HEK293 (cell line): ENCODE measurements around the gene CDK11A.
"Not testable (repeated sequence)": the region's sequence is repeated elsewhere in the genome, so short reads cannot be mapped to it uniquely, and the experiment has no call there.

Source experiments
- CTCF ChIA-PET: fragments of 350-600 bp; formaldehyde crosslinking; extraction: SDS; loops from one replicate; lab custom pipeline; 2021; ENCODE audit warnings: antibody characterized with exemption; lab: Yijun Ruan, JAX
- POLR2A ChIA-PET: fragments of 300-600 bp; formaldehyde crosslinking; extraction: SDS; loops from one replicate; lab custom pipeline; 2020; ENCODE audit warnings: antibody characterized with exemption, inconsistent platforms; lab: Yijun Ruan, JAX
- H3K27ac ChIP-seq: fragments of 200-500 bp; sonication (Bioruptor generic); 2 replicates; pipeline ENCODE4 v1.5.1; 2014; ENCODE audit warnings: low read depth, low read length, control low read depth, inconsistent platforms; ENCODE audit errors: extremely low read depth
- H3K36me3 ChIP-seq, 2 experiments: fragments of 200-500 bp in 1 of 2; sonication (Bioruptor generic) in 1 of 2; 1 replicate in 1 of 2; 2 replicates in 1 of 2; pipeline ENCODE4 v1.5.1; 2014 to 2017; ENCODE audit warnings: inconsistent platforms in 2 of 2, low read length in 2 of 2; ENCODE audit not compliant: control insufficient read depth in 2 of 2, insufficient read depth in 1 of 2
- H3K4me1 ChIP-seq: fragments of 200-500 bp; sonication (Bioruptor generic); 2 replicates; pipeline ENCODE4 v1.5.1; 2014; ENCODE audit warnings: mild to moderate bottlenecking, low read length, inconsistent platforms; ENCODE audit not compliant: control insufficient read depth, insufficient read depth
- H3K4me3 ChIP-seq: 2 replicates; pipeline ENCODE4 v1.5.1; 2011; ENCODE audit warnings: low read depth, mild to moderate bottlenecking, control low read depth, low read length, moderate library complexity
- H3K9me3 ChIP-seq: fragments of 200-500 bp; sonication (Bioruptor generic); 2 replicates; pipeline ENCODE4 v1.5.1; 2014; ENCODE audit warnings: low read depth, low read length, inconsistent platforms; ENCODE audit not compliant: control insufficient read depth, insufficient read depth
- YY2 ChIP-seq: fragments of 450-650 bp; formaldehyde crosslinking; IDR thresholded peaks from 2 replicates; pipeline ENCODE4 v1.5.1; 2016; ENCODE audit warnings: missing biosample characterization, missing genetic modification characterization
- ZBTB6 ChIP-seq: fragments of 450-650 bp; formaldehyde crosslinking; IDR thresholded peaks from 2 replicates; pipeline ENCODE4 v1.5.1; 2017; ENCODE audit warnings: missing biosample characterization, missing genetic modification characterization
- ZNF157 ChIP-seq: fragments of 450-650 bp; formaldehyde crosslinking; IDR thresholded peaks from 2 replicates; pipeline ENCODE4 v1.5.1; 2016; ENCODE audit warnings: missing biosample characterization, missing genetic modification characterization
- ZNF488 ChIP-seq: fragments of 450-650 bp; formaldehyde crosslinking; IDR thresholded peaks from 2 replicates; pipeline ENCODE4 v1.5.1; 2016; ENCODE audit warnings: missing biosample characterization, missing genetic modification characterization
- TF ChIP-seq, protein P1 (sequence below): fragments of 450-650 bp; formaldehyde crosslinking; IDR thresholded peaks from 2 replicates; pipeline ENCODE4 v1.5.1; 2016; ENCODE audit warnings: missing biosample characterization, missing genetic modification characterization, low read depth

The CDK11A gene

DNA sequence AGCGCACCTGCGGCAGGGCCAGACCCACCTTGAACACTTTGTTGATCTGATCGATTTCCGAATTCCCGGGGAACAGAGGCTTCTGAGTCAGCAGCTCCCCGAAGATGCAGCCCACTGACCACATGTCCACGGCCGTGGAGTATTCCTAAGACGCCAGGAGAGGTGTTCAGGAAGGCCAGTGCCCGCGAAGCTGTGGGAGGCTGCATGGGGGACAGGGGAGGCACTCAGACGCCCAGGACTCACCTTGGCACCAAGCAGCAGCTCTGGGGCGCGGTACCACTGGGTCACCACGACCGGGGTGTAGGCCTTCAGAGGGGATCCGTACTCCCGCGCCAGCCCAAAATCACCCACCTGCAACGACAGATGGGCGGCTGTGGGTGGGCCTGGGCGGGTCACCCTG, 20.4 kb downstream of the CDK11A start:
- H3K27ac ChIP-seq = no peak overlapping the region
- no peak overlapping the region for H3K4me3 ChIP-seq
- peaks cover 0 to 23% of the 10 kb centered on the region in 2 experiments; a peak in 2 of 3 replicates for H3K36me3 ChIP-seq
- H3K4me1 ChIP-seq = no peaks in the 10 kb centered on the region
- no peaks in the 10 kb centered on the region for H3K9me3 ChIP-seq
- ChIA-PET POLR2A (no interaction called here), CTCF (no interaction called here)
- TF ChIP-seq YY2 (tag by site-specific recombination) (no peak), ZNF488 (tag by site-specific recombination) (no peak), ZBTB6 (no peak), ZNF157 (no peak)
- TF ChIP-seq, protein P1, sequence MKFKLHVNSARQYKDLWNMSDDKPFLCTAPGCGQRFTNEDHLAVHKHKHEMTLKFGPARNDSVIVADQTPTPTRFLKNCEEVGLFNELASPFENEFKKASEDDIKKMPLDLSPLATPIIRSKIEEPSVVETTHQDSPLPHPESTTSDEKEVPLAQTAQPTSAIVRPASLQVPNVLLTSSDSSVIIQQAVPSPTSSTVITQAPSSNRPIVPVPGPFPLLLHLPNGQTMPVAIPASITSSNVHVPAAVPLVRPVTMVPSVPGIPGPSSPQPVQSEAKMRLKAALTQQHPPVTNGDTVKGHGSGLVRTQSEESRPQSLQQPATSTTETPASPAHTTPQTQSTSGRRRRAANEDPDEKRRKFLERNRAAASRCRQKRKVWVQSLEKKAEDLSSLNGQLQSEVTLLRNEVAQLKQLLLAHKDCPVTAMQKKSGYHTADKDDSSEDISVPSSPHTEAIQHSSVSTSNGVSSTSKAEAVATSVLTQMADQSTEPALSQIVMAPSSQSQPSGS (tag by site-specific recombination) = no peak

DNA sequence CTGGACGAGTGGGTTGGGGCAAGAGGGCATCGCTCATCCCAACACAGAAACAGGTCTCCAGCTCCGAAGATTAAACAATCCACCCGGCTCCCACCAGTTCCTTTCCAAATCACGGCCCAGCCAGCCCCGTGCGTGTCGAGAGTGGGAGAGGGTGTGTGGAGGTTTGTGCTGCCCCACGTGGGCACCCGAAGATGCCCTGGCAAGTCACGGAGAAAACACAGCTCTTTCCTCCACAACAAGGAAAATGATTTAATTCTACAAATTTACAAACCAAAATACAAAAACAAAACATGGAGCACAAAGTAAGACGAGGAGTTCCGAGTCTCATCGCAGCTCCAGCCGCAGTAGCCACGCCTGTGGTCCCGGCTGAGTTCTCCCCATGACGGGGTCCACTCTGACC, 21.7 kb downstream of the CDK11A start:
- H3K27ac ChIP-seq, CTCF ChIA-PET, H3K4me3 ChIP-seq, H3K9me3 ChIP-seq, POLR2A ChIA-PET, H3K4me1 ChIP-seq: not testable (repeated sequence)
- peaks cover 0 to 23% of the 10 kb centered on the region in 2 experiments; a peak in 2 of 3 replicates for H3K36me3 ChIP-seq

- H3K27ac ChIP-seq, H3K4me3 ChIP-seq, H3K4me1 ChIP-seq, POLR2A ChIA-PET, CTCF ChIA-PET, H3K9me3 ChIP-seq: not testable (repeated sequence)
- peaks cover 0 to 15% of the 10 kb centered on the region in 2 experiments; a peak in 1 of 3 replicates for H3K36me3 ChIP-seq
These were observed 23.6 kb downstream of the CDK11A start for GRCh38 chr1:1700557-1700956.

- CTCF ChIA-PET, H3K27ac ChIP-seq, H3K4me1 ChIP-seq, POLR2A ChIA-PET, H3K4me3 ChIP-seq, H3K9me3 ChIP-seq: not testable (repeated sequence)
- peaks cover 0 to 15% of the 10 kb centered on the region in 2 experiments; a peak in 1 of 3 replicates for H3K36me3 ChIP-seq
These were observed 24.1 kb downstream of the CDK11A start for GRCh38 chr1:1700067-1700466.

DNA sequence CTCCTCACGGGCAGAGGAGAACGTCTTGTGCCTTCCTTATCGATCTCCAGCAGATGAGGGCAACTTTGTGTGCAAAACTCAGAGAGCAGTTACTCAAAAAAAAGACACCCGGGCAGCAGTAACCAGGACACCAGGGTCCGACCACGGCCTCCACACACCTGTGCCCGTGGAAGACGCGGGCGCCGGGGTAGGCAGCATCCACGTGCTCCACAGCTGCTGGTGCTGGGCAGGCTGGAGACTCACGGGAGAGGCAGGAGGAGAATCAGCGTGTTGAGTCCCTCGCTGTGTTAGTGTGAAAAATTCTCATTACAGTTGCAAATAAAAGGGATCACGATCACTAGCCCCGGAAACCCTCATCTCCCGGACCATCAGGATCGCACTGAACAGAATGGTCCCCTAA, 25.1 kb downstream of the CDK11A start:
- H3K36me3 ChIP-seq, H3K9me3 ChIP-seq, H3K4me3 ChIP-seq, POLR2A ChIA-PET, CTCF ChIA-PET, H3K27ac ChIP-seq, H3K4me1 ChIP-seq: not testable (repeated sequence)

DNA sequence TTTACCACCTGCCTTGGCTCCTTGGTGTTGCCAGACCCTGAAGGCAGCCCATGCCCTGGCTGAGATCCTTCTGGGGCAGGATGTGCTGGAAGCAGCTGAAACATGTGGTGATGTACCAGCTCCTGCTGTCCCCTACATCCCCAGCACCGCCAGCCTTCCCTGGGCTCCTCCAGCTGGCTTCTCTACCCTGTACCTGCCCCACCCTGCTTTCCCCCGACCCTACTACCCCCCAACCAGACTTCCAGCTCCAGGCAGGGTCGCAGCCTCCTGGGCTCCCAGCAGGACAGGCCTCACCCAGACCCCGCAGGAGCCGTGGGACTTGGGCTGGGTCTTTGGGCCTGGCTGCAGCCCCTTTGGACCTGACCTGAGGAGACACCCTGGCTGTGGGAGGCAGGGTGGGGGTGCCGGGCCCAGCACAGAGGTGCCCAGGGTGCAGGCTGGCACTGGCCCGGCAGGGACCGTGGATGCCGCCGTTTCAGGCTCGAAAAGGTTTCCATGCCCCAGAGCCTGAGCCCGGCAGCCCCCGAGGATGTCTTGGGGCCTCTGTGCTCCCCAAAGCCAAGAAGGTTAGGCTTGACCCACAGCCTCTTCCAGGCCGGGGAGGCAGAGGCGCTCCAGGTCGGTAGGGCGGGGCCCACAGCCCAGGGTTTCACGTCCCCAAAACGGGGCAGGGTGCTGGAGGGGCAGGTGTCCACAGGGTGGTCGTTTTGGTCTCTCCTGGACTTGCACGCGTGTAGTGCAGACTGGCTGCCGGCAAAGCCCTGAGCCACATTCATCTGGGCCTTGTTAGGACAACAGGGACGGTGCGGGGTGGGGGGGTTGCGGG, 26.6 kb downstream of the CDK11A start:
- H3K4me3 ChIP-seq, H3K36me3 ChIP-seq, H3K4me1 ChIP-seq, H3K9me3 ChIP-seq, POLR2A ChIA-PET, CTCF ChIA-PET, H3K27ac ChIP-seq: not testable (repeated sequence)

DNA sequence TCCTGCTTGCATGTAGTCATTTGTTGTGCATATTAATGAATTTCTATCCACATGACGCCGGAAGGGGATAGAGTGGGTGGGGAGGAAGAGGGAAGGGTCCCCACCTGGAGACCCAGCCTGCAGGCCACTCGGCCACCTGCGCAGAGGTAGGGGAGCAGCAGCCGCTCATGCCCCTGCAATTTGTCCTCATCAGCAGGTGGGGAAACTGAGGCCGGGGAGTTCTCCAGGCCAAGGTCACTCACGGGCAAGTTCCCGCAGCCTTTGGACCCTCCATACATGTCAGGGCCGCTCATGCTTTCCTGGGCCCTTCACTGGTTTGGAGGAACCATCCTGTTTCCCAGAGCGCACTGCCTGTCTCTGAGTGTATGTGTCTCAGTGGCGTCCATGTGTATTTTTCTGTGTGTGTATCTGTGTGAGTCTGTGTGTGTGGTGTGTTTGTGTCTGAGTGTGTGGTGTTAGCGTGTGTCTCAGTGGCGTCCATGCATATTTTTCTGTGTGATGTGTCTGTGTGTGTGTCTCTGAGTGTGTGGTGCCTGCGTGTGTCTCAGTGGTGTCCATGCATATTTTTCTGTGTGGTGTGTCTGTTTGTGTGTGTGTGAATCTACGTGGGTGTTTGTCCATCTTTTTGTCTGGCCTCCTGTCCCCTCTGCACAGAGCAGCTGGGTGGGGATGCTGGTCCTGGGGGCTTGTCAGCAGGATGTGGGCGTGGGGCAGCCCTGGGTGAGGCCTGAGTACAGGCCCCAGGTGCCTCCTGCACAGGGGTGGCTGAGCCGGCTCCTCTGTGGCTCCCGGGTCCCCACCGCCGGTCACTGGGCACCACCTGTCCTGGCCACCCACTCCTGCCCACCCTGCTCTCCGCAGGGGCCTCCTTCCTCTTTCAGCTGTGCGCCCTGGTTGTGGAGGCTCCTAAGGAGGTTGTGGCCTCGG, 27.5 kb downstream of the CDK11A start:
- POLR2A ChIA-PET, H3K9me3 ChIP-seq, H3K4me3 ChIP-seq, H3K4me1 ChIP-seq, CTCF ChIA-PET, H3K36me3 ChIP-seq, H3K27ac ChIP-seq: not testable (repeated sequence)
